Measurements from ENCODE around the gene DOK7.

Gene DOK7

DNA sequence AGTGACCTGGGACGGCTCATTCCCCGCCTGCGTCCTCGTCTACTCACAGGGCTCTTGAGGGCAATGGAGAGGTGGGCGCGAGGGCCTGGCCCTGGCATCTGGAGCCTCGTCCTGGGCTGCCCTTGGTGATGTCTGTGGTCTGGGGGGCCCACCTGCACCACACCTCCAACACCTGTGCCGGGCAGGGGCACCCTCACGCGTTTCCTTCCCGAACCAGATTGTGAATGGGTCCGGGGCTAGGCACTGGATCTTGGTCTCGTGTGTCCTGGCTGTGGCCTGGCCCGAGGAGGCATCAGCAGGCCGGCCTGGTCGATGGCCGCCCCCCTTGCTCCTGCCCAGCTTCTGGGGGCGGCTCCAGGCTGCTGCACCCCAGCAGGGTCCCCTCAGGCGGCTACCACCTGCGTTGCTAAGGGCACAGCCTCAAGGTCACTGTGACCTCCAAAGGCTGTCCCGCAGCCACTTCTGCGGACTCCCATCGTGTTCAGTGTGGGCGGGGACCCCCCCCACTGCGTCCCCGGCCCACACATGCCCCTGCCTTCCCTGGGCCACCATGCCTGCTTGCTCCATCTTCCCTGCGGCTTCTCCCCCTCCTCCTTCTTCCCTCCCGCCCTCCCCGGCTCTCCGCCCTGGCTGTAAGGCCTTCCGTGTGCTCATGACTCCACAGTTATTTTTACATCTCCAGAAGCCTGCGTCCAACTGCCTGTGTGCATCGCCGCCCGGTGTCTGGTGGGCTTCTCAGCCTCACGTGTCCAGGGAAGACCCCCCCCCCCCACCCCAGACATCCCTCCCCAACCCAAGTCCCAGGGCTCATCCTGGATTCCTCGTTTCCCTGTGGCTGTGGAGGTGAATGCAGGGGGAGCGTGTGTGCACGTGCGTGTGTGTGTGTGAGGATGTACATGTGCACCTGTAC, 3.8 kb downstream of the DOK7 start:
- no peak for TF ChIP-seq ZFX (IDR thresholded peaks at IDR 0.05)
- TF ChIP-seq, protein P1, sequence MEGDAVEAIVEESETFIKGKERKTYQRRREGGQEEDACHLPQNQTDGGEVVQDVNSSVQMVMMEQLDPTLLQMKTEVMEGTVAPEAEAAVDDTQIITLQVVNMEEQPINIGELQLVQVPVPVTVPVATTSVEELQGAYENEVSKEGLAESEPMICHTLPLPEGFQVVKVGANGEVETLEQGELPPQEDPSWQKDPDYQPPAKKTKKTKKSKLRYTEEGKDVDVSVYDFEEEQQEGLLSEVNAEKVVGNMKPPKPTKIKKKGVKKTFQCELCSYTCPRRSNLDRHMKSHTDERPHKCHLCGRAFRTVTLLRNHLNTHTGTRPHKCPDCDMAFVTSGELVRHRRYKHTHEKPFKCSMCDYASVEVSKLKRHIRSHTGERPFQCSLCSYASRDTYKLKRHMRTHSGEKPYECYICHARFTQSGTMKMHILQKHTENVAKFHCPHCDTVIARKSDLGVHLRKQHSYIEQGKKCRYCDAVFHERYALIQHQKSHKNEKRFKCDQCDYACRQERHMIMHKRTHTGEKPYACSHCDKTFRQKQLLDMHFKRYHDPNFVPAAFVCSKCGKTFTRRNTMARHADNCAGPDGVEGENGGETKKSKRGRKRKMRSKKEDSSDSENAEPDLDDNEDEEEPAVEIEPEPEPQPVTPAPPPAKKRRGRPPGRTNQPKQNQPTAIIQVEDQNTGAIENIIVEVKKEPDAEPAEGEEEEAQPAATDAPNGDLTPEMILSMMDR (conservative IDR thresholded peaks at IDR 0.05) = no peak

DNA sequence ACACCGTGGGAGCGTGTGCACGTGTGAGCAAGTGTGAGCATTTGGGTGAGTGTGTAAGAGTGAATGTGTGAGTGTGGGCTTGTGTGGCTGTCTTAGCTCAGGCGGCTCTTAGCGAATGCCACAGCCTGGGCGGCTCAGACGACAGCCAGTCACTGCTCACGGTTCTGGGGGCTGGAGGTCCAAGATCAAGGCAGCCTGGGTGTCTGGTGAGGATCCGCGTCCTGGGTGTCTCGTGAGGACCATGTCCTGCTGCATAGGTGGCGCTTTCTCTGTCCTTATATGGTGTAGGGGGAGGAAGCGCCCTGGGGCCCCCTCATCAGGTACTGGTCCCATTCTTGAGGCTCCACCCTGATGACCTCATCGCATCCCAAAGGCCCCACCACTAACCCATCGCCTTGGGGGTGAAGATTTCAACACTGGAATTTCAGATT, 4.5 kb downstream of the DOK7 start:
- H3K27ac ChIP-seq = no peak overlapping the region
- TF ChIP-seq, protein P1 (conservative IDR thresholded peaks at IDR 0.05) = no peak
- TF ChIP-seq ZFX (IDR thresholded peaks at IDR 0.05) = no peak

More for the DNA sequence above, 3.8 kb downstream of the DOK7 start:
- no peak overlapping the region for H3K27ac ChIP-seq

DNA sequence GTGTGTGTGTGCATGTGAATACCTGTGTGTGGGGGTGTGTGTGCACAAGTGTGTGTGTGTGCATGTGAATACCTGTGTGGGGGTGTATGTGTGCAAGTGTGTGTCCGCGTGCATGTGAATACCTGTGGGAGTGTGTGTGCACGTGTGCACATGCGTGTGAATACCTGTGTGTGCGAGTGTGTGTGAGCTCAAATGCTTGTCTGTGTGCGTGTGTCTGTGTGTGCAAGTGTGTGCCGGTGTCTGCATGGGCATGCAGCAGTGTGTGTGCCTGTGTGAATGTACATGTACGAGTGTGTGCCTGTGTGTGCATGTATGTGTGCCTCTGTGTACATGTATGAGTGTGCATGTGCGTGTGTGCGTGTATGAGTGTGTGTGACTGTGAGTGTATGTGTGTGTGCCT, 5.0 kb downstream of the DOK7 start:
- TF ChIP-seq ZFX (IDR thresholded peaks at IDR 0.05) = no peak
- TF ChIP-seq, protein P1 (conservative IDR thresholded peaks at IDR 0.05) = no peak
- H3K27ac ChIP-seq = no peak overlapping the region

DNA sequence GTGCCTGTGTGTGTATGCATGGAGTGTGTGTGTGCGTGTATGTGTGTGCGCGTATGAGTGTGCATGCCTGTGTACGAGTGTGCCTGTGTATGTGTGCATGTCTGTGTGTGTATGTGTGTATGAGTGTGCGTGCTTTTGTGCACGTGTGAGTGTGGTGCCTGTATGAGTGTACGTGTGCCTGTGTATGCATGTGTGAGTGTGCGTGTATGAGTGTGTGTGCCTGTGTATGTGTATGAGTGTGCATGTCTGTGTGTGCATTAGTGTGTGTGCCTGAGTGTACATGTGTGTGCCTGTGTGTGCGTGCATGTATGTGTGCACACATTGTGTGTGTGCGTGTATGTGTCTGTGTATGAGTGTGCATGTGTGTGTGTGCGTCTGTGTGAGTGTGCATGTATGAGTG, 5.7 kb downstream of the DOK7 start:
- TF ChIP-seq ZFX (IDR thresholded peaks at IDR 0.05) = no peak
- TF ChIP-seq, protein P1 (conservative IDR thresholded peaks at IDR 0.05) = no peak

DNA sequence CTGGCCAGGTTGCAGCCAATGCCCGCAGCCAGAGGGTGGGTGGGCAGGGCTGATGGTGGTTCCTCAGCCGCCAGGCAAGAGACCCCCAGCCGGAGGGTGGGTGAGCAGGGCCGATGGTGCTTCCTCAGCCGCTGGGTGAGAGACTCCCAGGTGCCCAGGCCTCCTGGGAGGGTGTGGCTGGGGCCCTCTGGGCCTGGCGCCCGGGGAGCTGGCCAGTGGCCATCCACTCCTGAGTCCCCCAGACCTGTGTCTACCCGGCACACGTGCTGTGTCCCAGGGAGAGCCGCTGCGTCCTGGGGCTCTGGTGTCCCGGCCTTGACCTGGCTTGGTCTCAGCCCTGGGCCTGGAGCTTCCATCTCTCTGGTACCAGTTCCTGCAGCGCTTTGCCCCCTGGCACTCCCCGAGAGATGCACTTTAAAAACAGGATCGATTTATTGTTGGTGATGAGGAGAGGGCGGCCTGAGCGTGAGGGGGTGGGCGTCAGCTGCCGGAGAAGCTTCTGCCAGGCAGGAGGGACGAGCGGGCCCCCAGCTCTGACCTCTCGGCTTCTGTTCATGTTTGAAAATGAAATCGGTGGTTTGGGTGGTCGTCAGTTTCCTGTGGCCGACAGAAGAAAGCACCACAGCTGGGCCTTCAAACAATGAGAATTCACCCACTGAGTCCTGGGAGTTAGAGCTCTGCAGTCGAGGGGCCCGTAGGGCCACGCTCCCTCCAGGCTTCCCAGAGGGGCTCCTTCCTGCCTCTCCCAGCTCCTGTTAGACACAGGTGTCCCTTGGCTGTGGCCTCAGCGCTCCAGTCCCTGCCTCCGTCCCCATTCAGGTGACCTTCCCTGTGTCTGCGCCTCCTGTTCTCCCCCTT, 6.5 kb downstream of the DOK7 start:
- TF ChIP-seq ZFX (IDR thresholded peaks at IDR 0.05) = no peak
- TF ChIP-seq, protein P1 (conservative IDR thresholded peaks at IDR 0.05) = no peak
- H3K27ac ChIP-seq = peak overlapping the region; percentile 44

More for the DNA sequence above, 5.7 kb downstream of the DOK7 start:
- H3K27ac ChIP-seq = no peak overlapping the region

DNA sequence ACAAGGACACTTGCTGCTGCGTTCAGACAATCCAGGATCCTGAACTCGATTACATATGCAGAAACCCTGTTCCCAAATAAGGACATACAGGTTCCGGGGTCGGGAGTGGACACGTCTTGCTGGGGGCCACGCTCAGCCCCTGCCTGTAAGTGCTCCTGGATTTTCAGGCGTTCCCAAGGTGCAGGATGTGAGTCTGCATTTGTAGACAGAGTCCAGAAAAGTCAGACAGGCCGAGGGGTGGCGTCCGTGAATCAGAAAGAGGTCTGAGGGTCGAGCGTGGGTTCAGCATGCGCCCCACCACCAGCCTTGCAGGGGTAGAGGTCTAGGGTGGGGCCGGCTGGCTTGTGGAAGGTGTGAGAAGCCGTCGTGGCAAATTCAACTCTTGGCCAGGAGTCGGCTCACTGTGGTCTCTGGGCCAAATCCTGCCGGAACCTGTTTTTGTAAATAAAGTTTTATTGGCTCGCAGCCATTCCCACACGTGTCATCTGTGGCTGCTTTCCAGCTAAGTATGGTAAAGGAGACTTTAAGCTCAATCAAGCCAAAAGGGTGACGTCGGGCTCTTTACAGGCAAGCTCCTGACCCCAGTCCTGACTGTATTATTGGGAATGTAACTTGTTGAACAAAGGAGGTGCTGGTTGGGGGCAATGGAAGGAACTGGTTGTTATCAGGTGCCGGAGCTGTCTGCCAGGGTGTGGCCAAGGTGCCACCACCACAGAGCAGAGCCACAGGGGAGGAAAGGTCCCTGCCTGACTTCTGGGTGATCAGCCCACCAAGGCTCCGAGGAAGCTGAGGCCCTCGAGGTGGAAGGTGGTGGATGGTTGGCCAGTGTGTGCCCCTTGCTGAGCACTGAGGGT, 7.4 kb downstream of the DOK7 start:
- TF ChIP-seq ZFX (IDR thresholded peaks at IDR 0.05) = no peak
- TF ChIP-seq, protein P1 (conservative IDR thresholded peaks at IDR 0.05) = no peak
- H3K27ac ChIP-seq = peak overlapping the region; percentile 44

Data from C4-2B (cell line).